HG03457 (cell line): ENCODE measurements around the gene BCAS3.
"Not testable (repeated sequence)": the region's sequence is repeated elsewhere in the genome, so short reads cannot be mapped to it uniquely, and the experiment has no call there.

Experiments used
- ATAC-seq: cut with Tn5 transposase; IDR thresholded peaks from one replicate; pipeline ENCODE4 v1.9.1; 2021; ENCODE audit warnings: moderate number of reproducible peaks; ENCODE audit not compliant: unreplicated experiment

The BCAS3 gene

DNA sequence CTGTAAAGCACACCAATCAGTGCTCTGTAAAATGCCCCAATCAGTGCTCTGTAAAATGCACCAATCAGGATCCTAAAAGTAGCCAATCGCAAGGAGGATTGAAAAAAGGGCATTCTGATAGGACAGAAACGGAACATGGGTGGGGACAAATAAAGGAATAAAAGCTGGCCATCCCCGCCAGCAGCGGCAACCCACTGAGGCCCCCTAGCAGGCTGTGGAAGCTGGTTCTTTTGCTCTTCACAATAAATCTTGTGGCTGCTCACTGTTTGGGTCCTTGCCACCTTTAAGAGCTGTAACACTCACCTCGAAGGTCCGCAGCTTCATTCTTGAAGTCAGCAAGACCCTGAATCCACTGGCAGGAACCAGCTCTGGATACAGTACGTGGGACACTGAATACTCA lies 559.6 kb downstream of the BCAS3 start:
- no peak for ATAC-seq

DNA sequence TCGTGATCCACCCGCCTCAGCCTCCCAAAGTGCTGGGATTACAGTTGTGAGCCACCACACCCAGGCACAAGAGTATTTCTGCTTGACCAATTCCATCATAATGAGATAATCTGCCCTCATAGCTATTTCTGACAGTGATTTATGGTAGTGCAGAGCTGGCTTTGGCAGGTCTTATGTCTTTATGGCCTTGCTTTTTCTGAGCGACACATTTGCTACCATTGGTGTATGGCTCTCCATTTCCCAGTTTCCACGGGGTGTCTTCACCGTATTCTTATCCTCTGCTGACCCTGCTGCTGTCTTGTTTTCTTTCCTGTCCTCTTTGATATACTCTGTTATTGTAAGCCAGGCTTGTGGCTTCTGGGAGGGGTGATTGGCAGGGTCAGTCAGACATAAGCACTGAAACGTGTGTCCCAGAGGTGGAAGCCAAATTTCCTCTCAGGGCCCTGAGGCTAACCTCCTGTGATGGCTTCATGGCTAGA lies 560.8 kb downstream of the BCAS3 start:
- no peak for ATAC-seq

- no peak for ATAC-seq
Measured at GRCh38 chr17:61239327-61239726, 561.7 kb downstream of the BCAS3 start.

DNA sequence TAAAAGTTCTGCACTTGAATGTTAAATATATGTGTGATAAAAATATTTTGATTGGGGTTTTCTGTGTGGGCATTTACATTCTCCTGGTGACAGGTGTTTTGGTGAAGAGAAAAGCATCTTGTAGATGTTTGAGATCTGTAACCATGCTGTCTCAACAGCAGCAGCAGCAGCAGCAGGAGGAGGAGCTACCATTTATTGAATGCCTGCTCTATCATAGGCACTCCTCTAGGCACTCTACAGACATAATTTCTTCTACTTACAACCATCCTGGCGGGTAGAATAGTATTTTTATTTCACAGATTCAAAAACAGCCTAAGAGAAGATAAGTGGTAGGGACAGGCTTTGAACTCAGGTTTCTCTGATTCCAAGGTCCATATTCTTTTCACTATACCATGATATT lies 562.3 kb downstream of the BCAS3 start:
- no peak for ATAC-seq

GRCh38 chr17:61240851-61241468 lies 563.3 kb downstream of the BCAS3 start:
- ATAC-seq: no peak

DNA sequence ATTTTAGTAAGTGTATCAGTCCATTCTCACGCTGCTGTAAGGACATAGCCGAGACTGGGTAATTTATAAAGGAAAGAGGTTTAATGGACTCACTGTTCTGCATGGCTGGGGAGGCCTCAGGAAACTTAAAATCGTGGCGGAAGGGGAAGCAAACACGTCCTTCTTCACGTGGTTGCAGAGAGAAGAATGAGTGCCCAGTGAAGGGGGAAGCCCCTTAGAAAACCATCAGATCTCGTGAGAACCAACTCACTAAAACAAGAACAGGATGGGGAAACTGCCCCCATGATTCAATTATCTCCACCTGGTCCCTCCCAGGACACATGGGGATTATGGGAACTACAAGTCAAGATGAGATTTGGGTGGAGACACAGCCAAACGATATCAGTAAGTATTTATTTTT lies 567.3 kb downstream of the BCAS3 start:
- not testable (repeated sequence) for ATAC-seq

GRCh38 chr17:61245706-61246135 lies 568.1 kb downstream of the BCAS3 start:
- no peak for ATAC-seq

DNA sequence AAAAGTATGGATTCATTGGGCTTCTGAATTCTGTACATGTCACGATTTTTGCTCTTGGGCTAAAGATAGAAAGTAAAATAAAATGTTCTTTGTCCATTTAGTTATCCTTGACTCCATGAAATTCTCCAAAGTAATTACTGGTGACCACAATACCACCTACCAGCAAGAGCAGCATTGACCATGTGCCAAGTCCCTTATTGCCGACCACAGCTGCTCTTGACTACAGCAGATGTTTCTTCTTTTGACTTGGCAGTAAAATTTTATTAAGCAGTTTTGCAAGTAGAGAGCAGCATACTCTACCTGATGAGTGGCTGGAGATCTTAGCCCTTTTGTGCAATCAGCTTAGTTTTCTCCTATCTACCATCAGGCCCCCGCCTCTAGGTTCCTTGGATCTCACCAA lies 569.8 kb downstream of the BCAS3 start:
- no peak for ATAC-seq

DNA sequence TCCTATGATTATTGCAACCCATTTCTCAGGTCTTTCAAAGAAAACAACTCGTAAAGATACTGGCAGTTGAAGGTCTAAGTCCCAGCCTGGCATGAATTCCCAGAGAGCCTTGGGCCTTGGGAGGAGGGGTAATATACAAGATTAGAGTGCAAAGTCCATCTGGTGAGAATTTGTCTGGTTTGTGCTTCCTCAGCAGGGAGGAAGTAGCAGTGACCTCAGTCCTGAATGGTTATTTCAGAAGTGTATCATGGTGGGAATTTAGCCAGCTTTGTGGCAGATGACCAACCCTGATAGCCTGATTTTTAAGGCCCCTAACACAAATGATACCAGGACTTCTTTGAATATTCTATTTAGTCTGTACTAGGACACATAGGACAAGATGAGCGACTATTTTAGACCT lies 570.7 kb downstream of the BCAS3 start:
- ATAC-seq: no peak

- ATAC-seq: no peak
Measured at GRCh38 chr17:61249649-61250299, 572.1 kb downstream of the BCAS3 start.

DNA sequence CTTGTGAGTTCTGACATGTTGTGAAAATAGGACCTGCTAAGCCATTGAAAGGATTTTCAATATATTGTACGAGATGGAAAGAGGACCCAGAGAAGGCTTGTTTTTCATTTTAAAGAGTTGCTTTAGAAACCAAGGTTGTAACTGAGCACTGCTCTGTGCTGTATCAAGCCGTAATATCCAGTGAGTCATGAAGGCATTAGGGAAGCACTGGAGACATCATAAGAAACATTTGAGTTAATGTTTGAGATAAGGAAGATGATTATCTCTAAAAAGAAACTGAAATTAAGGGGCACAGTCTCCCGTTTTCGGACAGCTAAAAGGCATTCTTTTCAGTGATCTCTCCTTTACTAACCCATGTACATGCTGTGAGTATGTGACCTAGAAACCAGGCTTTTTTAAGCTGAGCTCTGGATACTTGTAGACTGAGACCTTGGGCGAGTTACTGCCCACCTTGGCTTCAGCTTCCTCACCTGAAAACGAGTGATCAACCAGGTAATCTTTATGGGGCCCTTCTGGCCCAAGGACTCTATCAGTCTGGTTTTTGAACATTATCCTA lies 572.8 kb downstream of the BCAS3 start:
- ATAC-seq: no peak

DNA sequence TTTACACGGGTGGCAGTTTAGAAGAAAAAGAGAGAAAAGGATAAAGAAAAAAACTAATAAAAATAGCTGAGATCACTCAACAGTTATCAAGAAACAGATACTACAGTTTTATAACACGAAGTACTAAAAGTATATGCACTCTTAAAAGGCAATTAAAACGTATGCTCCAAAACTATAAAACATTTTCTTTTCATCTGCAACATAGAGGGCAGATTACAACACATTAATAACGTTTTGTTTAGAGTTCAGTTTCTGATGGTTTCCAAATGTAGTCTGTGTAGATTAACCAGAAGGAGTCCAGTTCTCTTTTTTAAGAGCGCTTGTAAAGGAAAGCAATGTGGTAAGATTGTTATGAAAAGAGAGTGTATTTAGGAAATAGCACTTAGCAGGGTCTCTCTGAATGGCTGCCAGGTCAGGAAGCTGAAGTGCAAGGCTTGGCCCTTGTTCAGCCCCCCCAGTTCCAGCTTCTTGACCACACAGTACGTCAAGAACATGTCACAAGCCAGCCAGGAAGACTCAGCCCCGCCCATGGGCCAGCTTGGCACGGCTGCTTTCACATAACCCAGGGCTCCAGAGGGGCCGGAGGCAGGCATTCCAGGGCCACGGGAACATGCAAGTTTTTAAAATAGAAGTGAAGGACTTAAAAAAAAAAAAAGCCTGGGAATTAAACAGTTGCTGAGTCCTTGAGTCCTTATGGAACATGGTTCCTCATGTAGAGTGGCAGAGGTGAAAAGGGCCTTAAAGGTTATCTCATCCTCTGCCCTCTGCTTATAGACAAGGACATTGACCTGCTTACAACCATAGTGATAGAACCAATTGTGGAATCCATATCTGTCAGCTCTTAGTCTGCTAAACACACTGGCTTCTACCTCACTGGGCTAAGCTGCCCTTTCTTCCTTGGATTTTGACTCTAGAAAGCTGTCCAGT lies 574.6 kb downstream of the BCAS3 start:
- no peak for ATAC-seq

- ATAC-seq: no peak
Measured at GRCh38 chr17:61253362-61253761, 575.7 kb downstream of the BCAS3 start.

DNA sequence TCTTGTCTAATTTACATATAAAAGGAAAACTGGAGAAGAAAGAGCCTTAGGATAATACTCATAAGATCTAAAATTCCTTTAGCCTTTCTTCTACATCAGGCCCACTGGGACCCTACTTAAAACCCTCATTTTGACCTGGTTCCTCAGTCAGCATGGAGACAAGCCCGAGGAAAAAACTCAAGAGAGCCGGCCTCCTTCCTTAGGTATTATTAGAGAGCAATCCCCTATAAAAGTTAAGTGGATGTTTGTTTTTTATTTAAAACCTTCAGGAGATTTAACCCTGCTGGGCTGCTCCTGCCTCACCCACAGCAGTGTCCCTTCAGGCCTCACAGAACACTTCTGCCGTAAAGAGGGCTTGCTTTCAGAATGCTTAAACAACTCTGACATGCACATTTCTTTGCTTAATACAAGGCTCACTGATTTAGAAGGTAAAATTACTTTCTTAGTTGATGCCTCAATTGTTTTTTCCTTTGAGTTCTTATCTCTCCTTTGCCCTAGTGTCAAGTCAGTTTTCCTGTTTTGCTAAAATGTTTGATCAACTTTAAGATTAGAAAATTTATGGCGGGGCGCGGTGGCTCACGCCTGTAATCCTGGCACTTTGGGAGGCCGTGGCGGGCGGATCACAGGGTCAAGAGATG lies 576.4 kb downstream of the BCAS3 start:
- no peak for ATAC-seq

- no peak for ATAC-seq
Measured at GRCh38 chr17:61254904-61255303, 577.3 kb downstream of the BCAS3 start.

- ATAC-seq: no peak
Measured at GRCh38 chr17:61255647-61256046, 578.0 kb downstream of the BCAS3 start.

DNA sequence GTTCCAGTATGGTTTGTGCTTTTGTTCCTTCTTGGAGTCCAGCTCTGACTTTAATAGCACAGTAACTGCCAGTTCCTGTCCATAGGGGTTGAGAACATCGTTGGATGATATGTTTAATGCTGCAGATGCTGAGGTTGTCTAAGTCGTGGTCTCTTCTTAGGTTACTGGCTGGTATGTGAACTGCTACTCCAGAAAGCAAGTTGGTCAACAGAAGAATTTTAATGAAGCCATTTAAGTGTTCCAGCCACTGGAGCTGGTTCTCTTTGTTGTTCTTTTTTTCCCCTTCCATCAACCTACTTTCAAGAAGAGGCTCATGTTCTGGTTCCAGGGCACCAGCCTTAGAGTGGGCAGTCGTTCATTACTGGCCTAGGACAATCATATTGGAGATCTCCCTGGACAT lies 581.7 kb downstream of the BCAS3 start:
- ATAC-seq: no peak

DNA sequence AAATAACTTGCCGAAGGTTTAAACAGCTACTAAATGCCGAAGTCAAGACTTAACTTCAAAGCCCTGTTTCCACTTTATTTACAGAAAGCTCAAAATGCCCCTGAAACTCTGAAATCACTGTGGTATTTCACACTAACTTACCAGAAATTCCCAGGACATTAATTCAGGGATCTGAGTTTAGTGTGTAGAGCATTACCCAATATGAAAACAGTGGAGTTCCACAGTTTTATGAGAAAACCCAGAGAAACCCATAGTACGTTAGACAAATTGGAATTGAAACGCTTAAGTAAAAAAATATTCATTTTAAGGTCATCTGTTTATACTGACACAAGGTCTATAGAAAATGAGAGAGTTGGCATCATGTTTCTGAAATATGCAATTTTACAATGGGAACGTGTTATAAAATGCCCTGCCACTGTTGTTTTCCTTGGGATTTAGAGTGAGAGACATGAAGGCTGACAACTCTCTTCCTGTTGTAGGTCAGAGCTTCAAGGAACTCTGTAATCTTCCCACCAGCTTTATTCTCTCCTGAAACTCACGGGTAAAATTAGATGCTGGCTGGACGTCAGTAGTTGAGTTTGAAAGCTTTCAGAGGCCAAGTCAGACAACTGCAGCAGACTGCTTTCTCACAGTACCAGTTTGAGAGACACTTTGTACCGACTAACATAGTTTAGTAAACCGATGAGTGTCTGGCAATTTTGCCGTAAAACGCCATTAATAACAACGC lies 582.6 kb downstream of the BCAS3 start:
- ATAC-seq: no peak

GRCh38 chr17:61261001-61261637 lies 583.5 kb downstream of the BCAS3 start:
- no peak for ATAC-seq

- ATAC-seq: no peak
Measured at GRCh38 chr17:61265397-61265796, 587.7 kb downstream of the BCAS3 start.
